Effector memory CD8-positive, alpha-beta T cell (primary cell): ENCODE measurements around the gene PMIS2.

Experiments
- ATAC-seq: fragments of 150-1000 bp; cut with Tn5 transposase; replicated peaks from 2 replicates; pipeline ENCODE4 v1.10.0; 2021; ENCODE audit warnings: mild to moderate bottlenecking, moderate library complexity
- DNase-seq, 3 experiments: peaks; one replicate each; pipeline ENCODE4 v3.0.0; 2021
- H3K27ac Mint-ChIP-seq, 2 donors: one replicate each; pipeline ENCODE4 v1.8.0; 2022; ENCODE audit warnings: mild to moderate bottlenecking in 2 of 2, mixed read lengths in 2 of 2, moderate library complexity in 2 of 2
- H3K27me3 Mint-ChIP-seq, 2 donors: one replicate each; pipeline ENCODE4 v1.8.0; 2022; ENCODE audit warnings: mixed read lengths in 2 of 2
- H3K36me3 Mint-ChIP-seq: one replicate; pipeline ENCODE4 v1.8.0; 2022; ENCODE audit warnings: mild to moderate bottlenecking, moderate library complexity, mixed read lengths; ENCODE audit not compliant: insufficient read depth
- H3K4me1 Mint-ChIP-seq, 2 donors: one replicate each; pipeline ENCODE4 v1.8.0; 2022; ENCODE audit warnings: low read depth in 2 of 2, mixed read lengths in 2 of 2
- H3K4me3 Mint-ChIP-seq, 2 donors: one replicate each; pipeline ENCODE4 v1.8.0; 2022; ENCODE audit warnings: mild to moderate bottlenecking in 2 of 2, mixed read lengths in 2 of 2, moderate library complexity in 2 of 2
- H3K9me3 Mint-ChIP-seq, 2 donors: one replicate each; pipeline ENCODE4 v1.8.0; 2022; ENCODE audit warnings: mixed read lengths in 2 of 2

The PMIS2 gene

DNA sequence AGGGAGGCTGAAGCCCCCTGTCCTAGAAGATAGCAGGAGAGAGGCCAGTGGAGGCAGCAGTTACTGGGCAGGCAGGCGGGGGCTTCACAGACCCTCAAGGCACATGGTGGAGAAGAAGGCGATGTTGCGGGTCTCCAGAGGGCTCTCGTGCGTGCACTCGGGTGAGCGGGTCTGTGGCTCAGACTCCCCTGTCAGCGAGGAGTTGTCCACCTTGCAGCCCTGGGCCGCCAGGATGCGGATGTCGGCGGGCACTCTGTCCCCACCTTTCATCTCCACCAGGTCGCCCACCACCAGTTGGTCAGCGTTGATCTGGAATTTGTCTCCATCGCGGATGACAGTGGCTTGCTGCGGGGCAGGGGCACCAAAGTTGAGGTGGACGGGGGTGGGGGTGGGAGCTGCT lies 25.7 kb upstream of the PMIS2 start:
- Mint-ChIP-seq H3K9me3 (no peaks in the 10 kb centered on the region), H3K4me3 (no peak overlapping the region), H3K4me1 (peaks cover 4% of the 10 kb centered on the region in 2 donors), H3K27ac (no peak overlapping the region), H3K36me3 (no peaks in the 10 kb centered on the region), H3K27me3 (peaks cover 44 to 79% of the 10 kb centered on the region in 2 donors)
- no peak for ATAC-seq
- no peak for DNase-seq

GRCh38 chr19:35560677-35561076 lies 25.3 kb upstream of the PMIS2 start:
- H3K4me3 Mint-ChIP-seq, result no peak overlapping the region
- no peaks in the 10 kb centered on the region for H3K9me3 Mint-ChIP-seq

GRCh38 chr19:35561436-35561835 lies 24.5 kb upstream of the PMIS2 start:
- Mint-ChIP-seq H3K4me1 (peaks cover 4% of the 10 kb centered on the region in 2 donors), H3K36me3 (no peaks in the 10 kb centered on the region), H3K9me3 (no peaks in the 10 kb centered on the region), H3K27ac (no peak overlapping the region), H3K27me3 (peaks cover 44 to 84% of the 10 kb centered on the region in 2 donors), H3K4me3 (no peak overlapping the region)
- DNase-seq, result no peak
- ATAC-seq, result no peak

More at GRCh38 chr19:35560677-35561076, 25.3 kb upstream of the PMIS2 start:
- ATAC-seq, result no peak
- no peaks in the 10 kb centered on the region for H3K36me3 Mint-ChIP-seq
- DNase-seq, result no peak
- H3K4me1 Mint-ChIP-seq, result peaks cover 4% of the 10 kb centered on the region in 2 donors
- H3K27me3 Mint-ChIP-seq, result peaks cover 44 to 83% of the 10 kb centered on the region in 2 donors
- H3K27ac Mint-ChIP-seq, result no peak overlapping the region

- ATAC-seq (no peak), DNase-seq (no peak)
- Mint-ChIP-seq H3K27me3 (peaks cover 44 to 87% of the 10 kb centered on the region in 2 donors), H3K27ac (no peak overlapping the region), H3K4me3 (no peak overlapping the region), H3K4me1 (peaks cover 2 to 4% of the 10 kb centered on the region in 2 donors), H3K9me3 (no peaks in the 10 kb centered on the region), H3K36me3 (no peaks in the 10 kb centered on the region)
Observed at GRCh38 chr19:35562336-35562735, 23.6 kb upstream of the PMIS2 start.

DNA sequence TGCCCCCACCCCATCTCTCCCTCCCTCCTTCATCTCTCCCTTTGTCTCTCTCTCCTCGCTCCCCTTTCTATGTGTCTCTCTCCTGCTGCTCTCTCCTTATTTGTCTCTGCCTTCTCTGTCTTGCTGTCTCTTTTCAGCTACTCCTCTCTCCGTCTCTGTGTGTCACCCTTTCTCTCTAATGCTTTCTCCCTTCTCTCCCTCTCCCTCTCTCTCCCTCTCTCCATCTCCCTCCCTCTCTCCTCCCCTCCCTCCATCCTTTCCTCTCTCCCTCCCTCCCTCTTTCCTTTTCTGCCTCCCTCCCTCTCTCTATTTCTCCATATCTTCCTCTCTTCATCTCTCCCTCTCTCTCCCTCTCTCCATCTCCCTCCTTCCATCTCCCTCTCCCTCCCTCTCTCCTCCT lies 23.2 kb upstream of the PMIS2 start:
- no peak for DNase-seq
- peaks cover 1 to 4% of the 10 kb centered on the region in 2 donors for H3K4me1 Mint-ChIP-seq
- no peak overlapping the region for H3K4me3 Mint-ChIP-seq
- no peaks in the 10 kb centered on the region for H3K9me3 Mint-ChIP-seq
- H3K36me3 Mint-ChIP-seq, result no peaks in the 10 kb centered on the region
- H3K27me3 Mint-ChIP-seq, result peaks cover 44 to 87% of the 10 kb centered on the region in 2 donors
- no peak overlapping the region for H3K27ac Mint-ChIP-seq
- ATAC-seq, result no peak

GRCh38 chr19:35563207-35563829 lies 22.7 kb upstream of the PMIS2 start, which contains the start of gene ATP4A:
TSS of gene ATP4A (minus strand) at chr19:35563658. CDS start at chr19:35563629, 29 bp downstream.
- H3K27me3 Mint-ChIP-seq, result peaks cover 44 to 88% of the 10 kb centered on the region in 2 donors
- H3K36me3 Mint-ChIP-seq, result no peaks in the 10 kb centered on the region
- H3K9me3 Mint-ChIP-seq, result no peaks in the 10 kb centered on the region
- no peak within 1 kb of the TSS for H3K4me3 Mint-ChIP-seq
- peaks cover 0 to 4% of the 10 kb centered on the region in 2 donors for H3K4me1 Mint-ChIP-seq
- ATAC-seq (no peak), DNase-seq (no peak)
- no peak within 1 kb of the TSS for H3K27ac Mint-ChIP-seq

DNA sequence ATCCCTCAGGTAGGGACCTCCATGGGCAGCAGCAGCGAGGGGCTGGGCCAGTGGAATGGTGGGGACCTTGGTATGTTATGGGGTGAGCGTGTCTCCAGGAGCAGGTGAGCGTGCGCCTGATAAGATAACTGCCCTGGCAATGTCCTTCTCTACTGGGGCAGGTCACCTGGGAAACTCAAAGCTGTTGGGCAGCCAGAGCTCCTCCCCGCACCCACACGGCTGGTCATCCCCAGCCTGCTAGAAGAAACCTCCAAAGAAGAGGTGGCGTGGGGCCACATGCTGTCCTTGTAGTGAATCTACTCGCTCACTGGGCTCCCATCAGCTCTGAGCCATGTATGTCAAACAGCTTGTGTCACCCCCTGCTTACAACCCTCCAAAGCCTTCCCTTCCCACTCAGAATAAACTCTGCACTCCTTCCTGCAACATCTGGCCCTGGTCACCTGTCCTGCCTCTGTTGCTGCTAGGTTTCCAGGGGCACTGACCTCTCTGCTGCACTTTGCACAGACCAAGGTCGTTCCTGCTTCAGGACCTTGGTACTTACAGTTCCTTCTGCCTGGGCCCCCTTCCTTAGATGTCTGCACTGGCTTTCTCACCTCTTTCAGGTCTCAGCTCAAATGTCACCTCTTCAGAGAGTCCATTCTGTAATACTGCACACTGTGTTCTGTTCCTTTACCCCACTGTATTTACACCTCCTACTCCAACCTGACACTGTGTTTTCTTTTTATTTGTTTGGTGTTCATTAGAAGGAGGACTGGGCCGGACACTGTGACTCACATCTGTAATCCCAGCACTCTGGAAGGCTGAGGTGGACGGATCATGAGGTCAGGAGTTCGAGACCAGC lies 20.7 kb upstream of the PMIS2 start:
- H3K27me3 Mint-ChIP-seq, result peaks cover 44 to 87% of the 10 kb centered on the region in 2 donors
- H3K36me3 Mint-ChIP-seq, result no peaks in the 10 kb centered on the region
- DNase-seq, result no peak
- ATAC-seq, result no peak
- H3K27ac Mint-ChIP-seq, result no peak overlapping the region
- no peak overlapping the region for H3K4me3 Mint-ChIP-seq
- H3K4me1 Mint-ChIP-seq, result no peaks in the 10 kb centered on the region
- H3K9me3 Mint-ChIP-seq, result no peaks in the 10 kb centered on the region

- no peaks in the 10 kb centered on the region for H3K9me3 Mint-ChIP-seq
- H3K4me1 Mint-ChIP-seq, result no peaks in the 10 kb centered on the region
- H3K4me3 Mint-ChIP-seq, result no peak overlapping the region
- H3K36me3 Mint-ChIP-seq, result no peaks in the 10 kb centered on the region
- peaks cover 41 to 87% of the 10 kb centered on the region in 2 donors for H3K27me3 Mint-ChIP-seq
- DNase-seq (no peak), ATAC-seq (no peak)
- H3K27ac Mint-ChIP-seq, result no peak overlapping the region
Observed at GRCh38 chr19:35566738-35567137, 19.2 kb upstream of the PMIS2 start.

DNA sequence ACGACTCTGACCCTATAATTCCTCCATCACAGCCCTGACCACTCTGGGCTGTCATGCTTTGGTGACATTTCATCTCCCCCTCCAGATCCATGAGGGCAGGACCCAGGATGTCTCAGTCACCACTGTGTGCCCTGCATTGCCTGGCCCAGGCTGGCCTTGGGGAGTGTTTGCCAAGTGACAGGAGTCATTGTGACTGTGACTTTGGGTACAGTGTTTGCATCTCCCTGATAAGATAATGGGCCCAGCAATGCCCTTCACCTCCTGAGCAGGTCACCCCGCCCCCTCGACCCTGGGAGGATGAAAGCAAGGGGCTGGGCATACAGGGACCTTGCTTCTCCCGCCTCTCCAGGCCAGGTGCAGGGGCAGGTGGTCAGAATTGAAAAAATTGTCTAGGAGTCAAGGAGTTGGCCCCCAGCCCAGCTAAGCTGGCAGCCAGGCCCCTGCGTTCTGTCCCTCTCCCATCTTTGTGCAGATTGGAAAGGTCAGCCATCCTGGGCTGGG lies 16.6 kb upstream of the PMIS2 start:
- no peak overlapping the region for H3K27ac Mint-ChIP-seq
- ATAC-seq, result no peak
- no peak overlapping the region for H3K4me3 Mint-ChIP-seq
- no peaks in the 10 kb centered on the region for H3K9me3 Mint-ChIP-seq
- H3K27me3 Mint-ChIP-seq, result peaks cover 23 to 71% of the 10 kb centered on the region in 2 donors
- no peaks in the 10 kb centered on the region for H3K4me1 Mint-ChIP-seq
- no peak for DNase-seq
- H3K36me3 Mint-ChIP-seq, result no peaks in the 10 kb centered on the region

GRCh38 chr19:35571406-35571965 lies 14.5 kb upstream of the PMIS2 start:
- ATAC-seq, result no peak
- peaks cover 25 to 66% of the 10 kb centered on the region in 2 donors for H3K27me3 Mint-ChIP-seq

DNA sequence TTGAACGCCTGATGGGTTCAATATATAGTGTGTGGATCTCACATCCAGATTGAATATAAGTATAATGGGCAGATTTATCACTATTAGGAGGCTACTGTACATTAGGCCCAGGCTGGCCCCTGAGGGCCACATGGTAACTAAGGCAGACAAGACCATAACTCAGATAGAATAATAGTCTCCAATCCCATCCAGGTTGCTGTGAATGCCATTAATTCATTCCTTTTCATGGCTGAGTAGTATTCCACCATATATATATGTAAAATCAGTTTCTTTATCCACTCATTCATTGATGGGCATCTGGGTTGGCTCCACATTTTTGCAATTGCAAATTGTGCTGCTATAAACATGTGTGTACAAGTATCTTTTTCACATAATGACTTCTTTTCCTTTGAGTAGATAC lies 8.1 kb upstream of the PMIS2 start:
- no peaks in the 10 kb centered on the region for H3K4me1 Mint-ChIP-seq
- H3K4me3 Mint-ChIP-seq, result no peak overlapping the region
- H3K27me3 Mint-ChIP-seq, result peaks cover 15 to 49% of the 10 kb centered on the region in 2 donors
- DNase-seq, result no peak
- no peak overlapping the region for H3K27ac Mint-ChIP-seq
- ATAC-seq, result no peak
- peaks cover 3% of the 10 kb centered on the region for H3K36me3 Mint-ChIP-seq
- H3K9me3 Mint-ChIP-seq, result peaks cover 12 to 17% of the 10 kb centered on the region in 2 donors

More at GRCh38 chr19:35571406-35571965, 14.5 kb upstream of the PMIS2 start:
- Mint-ChIP-seq H3K9me3 (peaks cover 4 to 10% of the 10 kb centered on the region in 2 donors), H3K4me1 (no peaks in the 10 kb centered on the region), H3K27ac (no peak overlapping the region), H3K4me3 (no peak overlapping the region), H3K36me3 (no peaks in the 10 kb centered on the region)
- DNase-seq, result no peak

- Mint-ChIP-seq H3K36me3 (peaks cover 3% of the 10 kb centered on the region), H3K4me1 (no peaks in the 10 kb centered on the region), H3K4me3 (no peak overlapping the region), H3K9me3 (peaks cover 12 to 17% of the 10 kb centered on the region in 2 donors), H3K27me3 (peaks cover 22 to 56% of the 10 kb centered on the region in 2 donors), H3K27ac (no peak overlapping the region)
- ATAC-seq (no peak), DNase-seq (no peak)
Observed at GRCh38 chr19:35578707-35579106, 7.3 kb upstream of the PMIS2 start.

DNA sequence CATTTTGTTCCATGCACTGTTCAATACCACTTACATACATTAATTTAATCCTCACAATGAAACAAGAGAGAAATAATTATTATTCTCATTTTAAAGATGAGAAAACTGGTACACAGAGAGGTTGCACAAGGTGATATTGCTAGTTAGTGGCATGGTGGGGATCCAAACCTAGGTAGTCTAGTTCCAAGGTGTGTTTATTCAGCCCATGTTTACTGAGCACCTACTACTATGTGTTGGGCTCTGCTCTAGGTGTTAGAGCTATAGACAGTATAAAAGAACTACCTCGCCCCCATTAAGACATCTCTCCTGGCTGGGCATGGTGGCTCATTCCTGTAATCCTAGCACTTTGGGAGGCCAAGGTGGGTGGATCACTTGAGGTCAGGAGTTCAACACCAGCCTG lies 3.2 kb upstream of the PMIS2 start:
- Mint-ChIP-seq H3K4me1 (no peaks in the 10 kb centered on the region), H3K27me3 (peaks cover 28 to 65% of the 10 kb centered on the region in 2 donors), H3K9me3 (no peaks in the 10 kb centered on the region), H3K4me3 (no peak overlapping the region), H3K36me3 (peaks cover 3% of the 10 kb centered on the region), H3K27ac (no peak overlapping the region)
- no peak for ATAC-seq
- no peak for DNase-seq
